ENCODE results near the gene ZNF789. TPM values are rescaled to one million over a fixed set of nuclear protein-coding genes. Genes with fewer than 3 reads are reported as not detected.
A peak's percentile ranks its signal among the peaks of the same experiment; 100 is the strongest.

ZNF789 gene
- total RNA-seq, 1 donor from 2014 or later, result 20.2 TPM

DNA sequence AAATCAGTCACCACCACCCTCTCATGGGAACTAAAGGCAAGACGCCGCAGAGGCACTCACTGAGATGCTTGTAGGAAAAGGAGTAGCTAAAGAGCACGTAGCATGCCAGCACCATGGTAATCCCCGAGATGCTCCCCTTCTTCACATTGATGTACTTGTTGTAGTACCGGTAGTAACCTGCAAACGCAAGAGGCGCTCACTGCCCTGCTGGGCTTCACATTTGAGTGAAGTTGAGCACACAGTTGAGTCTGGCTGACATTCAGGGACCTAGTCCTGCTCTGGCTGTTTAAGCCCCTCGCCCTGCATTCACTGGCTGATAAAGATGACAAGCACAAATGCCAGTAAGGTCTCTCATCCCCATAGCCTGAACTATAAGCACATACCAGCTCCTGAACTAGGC lies 13.6 kb upstream of the ZNF789 start:
- no peak overlapping the region for H3K4me2 ChIP-seq
- H3K27me3 Mint-ChIP-seq (ENCODE audit: insufficient read depth, low read depth), result no peaks in the 10 kb centered on the region
- H3K27me3 ChIP-seq, result no peaks in the 10 kb centered on the region
- no peak overlapping the region for H3K9ac ChIP-seq
- DNase-seq (ENCODE audit: low spot score), result peak; percentile 32
- H3K4me1 Mint-ChIP-seq, result peaks cover 8% of the 10 kb centered on the region
- H2AFZ ChIP-seq (replicated peaks), result no peak overlapping the region
- H3K4me3 Mint-ChIP-seq, result no peak overlapping the region
- H3K4me1 ChIP-seq, result no peaks in the 10 kb centered on the region
- no peaks in the 10 kb centered on the region for H3K9me3 ChIP-seq (ENCODE audit: low read depth)
- H3K27ac ChIP-seq, result no peak overlapping the region
- H4K20me1 ChIP-seq (ENCODE audit: low read depth), result peaks cover 4% of the 10 kb centered on the region
- TF ChIP-seq, protein P1, sequence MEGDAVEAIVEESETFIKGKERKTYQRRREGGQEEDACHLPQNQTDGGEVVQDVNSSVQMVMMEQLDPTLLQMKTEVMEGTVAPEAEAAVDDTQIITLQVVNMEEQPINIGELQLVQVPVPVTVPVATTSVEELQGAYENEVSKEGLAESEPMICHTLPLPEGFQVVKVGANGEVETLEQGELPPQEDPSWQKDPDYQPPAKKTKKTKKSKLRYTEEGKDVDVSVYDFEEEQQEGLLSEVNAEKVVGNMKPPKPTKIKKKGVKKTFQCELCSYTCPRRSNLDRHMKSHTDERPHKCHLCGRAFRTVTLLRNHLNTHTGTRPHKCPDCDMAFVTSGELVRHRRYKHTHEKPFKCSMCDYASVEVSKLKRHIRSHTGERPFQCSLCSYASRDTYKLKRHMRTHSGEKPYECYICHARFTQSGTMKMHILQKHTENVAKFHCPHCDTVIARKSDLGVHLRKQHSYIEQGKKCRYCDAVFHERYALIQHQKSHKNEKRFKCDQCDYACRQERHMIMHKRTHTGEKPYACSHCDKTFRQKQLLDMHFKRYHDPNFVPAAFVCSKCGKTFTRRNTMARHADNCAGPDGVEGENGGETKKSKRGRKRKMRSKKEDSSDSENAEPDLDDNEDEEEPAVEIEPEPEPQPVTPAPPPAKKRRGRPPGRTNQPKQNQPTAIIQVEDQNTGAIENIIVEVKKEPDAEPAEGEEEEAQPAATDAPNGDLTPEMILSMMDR (IDR thresholded peaks at IDR 0.05), result peak; percentile 31
- no peak for TF ChIP-seq EZH2phosphoT487 (IDR thresholded peaks at IDR 0.05)
- H3K9me3 Mint-ChIP-seq, result no peaks in the 10 kb centered on the region
- no peak overlapping the region for H3K27ac Mint-ChIP-seq
- peaks cover 37% of the 10 kb centered on the region for H3K36me3 Mint-ChIP-seq
- no peaks in the 10 kb centered on the region for H3K36me3 ChIP-seq
- peaks cover 65% of the 10 kb centered on the region for H3K79me2 ChIP-seq (ENCODE audit: low read depth)
- H3F3A ChIP-seq (ENCODE audit: low read depth), result peaks cover 44% of the 10 kb centered on the region
- H3K4me3 ChIP-seq, result no peak overlapping the region

GRCh38 chr7:99460651-99461050 lies 12.0 kb upstream of the ZNF789 start:
- H3K79me2 ChIP-seq (ENCODE audit: low read depth), result peaks cover 81% of the 10 kb centered on the region
- H3K36me3 Mint-ChIP-seq, result peaks cover 36% of the 10 kb centered on the region

GRCh38 chr7:99461221-99461620 lies 11.5 kb upstream of the ZNF789 start:
- Histone ChIP-seq H3K4me1 (peaks cover 6% of the 10 kb centered on the region), H3K4me3 (no peak overlapping the region), H3K27me3 (no peaks in the 10 kb centered on the region), H2AFZ (replicated peaks) (no peak overlapping the region), H3K9ac (no peak overlapping the region), H3K9me3 (ENCODE audit: low read depth) (no peaks in the 10 kb centered on the region), H3K4me2 (no peak overlapping the region), H3K36me3 (no peaks in the 10 kb centered on the region), H3K79me2 (ENCODE audit: low read depth) (peaks cover 85% of the 10 kb centered on the region), H3K27ac (no peak overlapping the region), H3F3A (ENCODE audit: low read depth) (peaks cover 46% of the 10 kb centered on the region), H4K20me1 (ENCODE audit: low read depth) (peaks cover 4% of the 10 kb centered on the region)
- H3K4me1 Mint-ChIP-seq, result peaks cover 18% of the 10 kb centered on the region
- H3K9me3 Mint-ChIP-seq, result no peaks in the 10 kb centered on the region
- TF ChIP-seq, protein P1 (IDR thresholded peaks at IDR 0.05), result no peak
- no peak for TF ChIP-seq EZH2phosphoT487 (IDR thresholded peaks at IDR 0.05)
- TF ChIP-seq EZH2 (IDR thresholded peaks at IDR 0.05), result no peak
- H3K36me3 Mint-ChIP-seq, result peaks cover 35% of the 10 kb centered on the region
- no peak for DNase-seq (ENCODE audit: low spot score)
- peaks cover 3% of the 10 kb centered on the region for H3K27me3 Mint-ChIP-seq (ENCODE audit: insufficient read depth, low read depth)
- no peak overlapping the region for H3K4me3 Mint-ChIP-seq
- H3K27ac Mint-ChIP-seq, result no peak overlapping the region

More at GRCh38 chr7:99460651-99461050, 12.0 kb upstream of the ZNF789 start:
- no peak overlapping the region for H3K4me2 ChIP-seq
- H3K9ac ChIP-seq, result no peak overlapping the region
- no peak for DNase-seq (ENCODE audit: low spot score)
- no peak overlapping the region for H2AFZ ChIP-seq (replicated peaks)
- Mint-ChIP-seq H3K27me3 (ENCODE audit: insufficient read depth, low read depth) (peaks cover 3% of the 10 kb centered on the region), H3K4me1 (peaks cover 14% of the 10 kb centered on the region), H3K4me3 (no peak overlapping the region), H3K9me3 (no peaks in the 10 kb centered on the region), H3K27ac (no peak overlapping the region)
- peaks cover 6% of the 10 kb centered on the region for H3K4me1 ChIP-seq
- H4K20me1 ChIP-seq (ENCODE audit: low read depth), result peaks cover 4% of the 10 kb centered on the region
- H3F3A ChIP-seq (ENCODE audit: low read depth), result peaks cover 48% of the 10 kb centered on the region
- no peak overlapping the region for H3K27ac ChIP-seq
- no peaks in the 10 kb centered on the region for H3K9me3 ChIP-seq (ENCODE audit: low read depth)
- TF ChIP-seq, protein P1 (IDR thresholded peaks at IDR 0.05), result no peak
- TF ChIP-seq EZH2phosphoT487 (IDR thresholded peaks at IDR 0.05) (no peak), EZH2 (IDR thresholded peaks at IDR 0.05) (no peak)
- no peaks in the 10 kb centered on the region for H3K27me3 ChIP-seq
- no peak overlapping the region for H3K4me3 ChIP-seq
- no peaks in the 10 kb centered on the region for H3K36me3 ChIP-seq

Measured in neural progenitor cell (in vitro differentiated cells).